IPS-18a (cell line): ENCODE measurements around the gene ATP1B1.

Experiments used
- H3K27ac ChIP-seq: one replicate; pipeline ENCODE4 v1.5.1; 2013; ENCODE audit warnings: low read length
- H3K27me3 ChIP-seq: one replicate; pipeline ENCODE4 v1.6.1; 2013; ENCODE audit warnings: mild to moderate bottlenecking, low read length; ENCODE audit not compliant: control insufficient read depth, insufficient read depth
- H3K36me3 ChIP-seq: one replicate; pipeline ENCODE4 v1.6.1; 2013; ENCODE audit warnings: low read depth, low read length; ENCODE audit not compliant: control insufficient read depth
- H3K4me1 ChIP-seq: one replicate; pipeline ENCODE4 v1.6.1; 2013; ENCODE audit warnings: low read depth, low read length; ENCODE audit not compliant: control insufficient read depth
- H3K4me3 ChIP-seq: one replicate; pipeline ENCODE4 v1.5.1; 2013; ENCODE audit warnings: low read length
- H3K9ac ChIP-seq: one replicate; pipeline ENCODE4 v1.6.1; 2013; ENCODE audit warnings: mild to moderate bottlenecking, low read length, moderate library complexity
- H3K9me3 ChIP-seq: one replicate; pipeline ENCODE4 v1.6.1; 2013; ENCODE audit warnings: low read depth, low read length; ENCODE audit not compliant: control insufficient read depth

Gene ATP1B1

GRCh38 chr1:169132512-169133227, 26.2 kb downstream of the ATP1B1 start:
- Histone ChIP-seq H3K27ac (no peak overlapping the region), H3K4me1 (peaks cover 13% of the 10 kb centered on the region), H3K9me3 (no peaks in the 10 kb centered on the region), H3K4me3 (no peak overlapping the region), H3K9ac (no peak overlapping the region), H3K27me3 (no peaks in the 10 kb centered on the region), H3K36me3 (peaks cover 32% of the 10 kb centered on the region)

GRCh38 chr1:169133228-169133576, 26.7 kb downstream of the ATP1B1 start:
- Histone ChIP-seq H3K36me3 (peaks cover 27% of the 10 kb centered on the region), H3K4me3 (no peak overlapping the region), H3K9me3 (no peaks in the 10 kb centered on the region), H3K27ac (no peak overlapping the region), H3K27me3 (no peaks in the 10 kb centered on the region), H3K9ac (no peak overlapping the region), H3K4me1 (peaks cover 13% of the 10 kb centered on the region)

GRCh38 chr1:169133801-169134502, 27.5 kb downstream of the ATP1B1 start:
- no peaks in the 10 kb centered on the region for H3K27me3 ChIP-seq

GRCh38 chr1:169137357-169137756, 30.9 kb downstream of the ATP1B1 start:
- H3K36me3 ChIP-seq: no peaks in the 10 kb centered on the region
- H3K9me3 ChIP-seq: no peaks in the 10 kb centered on the region
- H3K4me1 ChIP-seq: peaks cover 13% of the 10 kb centered on the region
- no peak overlapping the region for H3K4me3 ChIP-seq
- H3K27me3 ChIP-seq: no peaks in the 10 kb centered on the region
- no peak overlapping the region for H3K9ac ChIP-seq
- no peak overlapping the region for H3K27ac ChIP-seq

More at GRCh38 chr1:169133801-169134502, 27.5 kb downstream of the ATP1B1 start:
- Histone ChIP-seq H3K9me3 (no peaks in the 10 kb centered on the region), H3K4me1 (peaks cover 13% of the 10 kb centered on the region), H3K27ac (no peak overlapping the region), H3K9ac (no peak overlapping the region), H3K4me3 (no peak overlapping the region), H3K36me3 (peaks cover 20% of the 10 kb centered on the region)

GRCh38 chr1:169138866-169139670, 32.6 kb downstream of the ATP1B1 start:
- Histone ChIP-seq H3K4me1 (peaks cover 10% of the 10 kb centered on the region), H3K9me3 (no peaks in the 10 kb centered on the region), H3K27ac (no peak overlapping the region), H3K9ac (no peak overlapping the region), H3K27me3 (no peaks in the 10 kb centered on the region), H3K4me3 (no peak overlapping the region), H3K36me3 (no peaks in the 10 kb centered on the region)

GRCh38 chr1:169141356-169141755, 34.9 kb downstream of the ATP1B1 start:
- H3K36me3 ChIP-seq: no peaks in the 10 kb centered on the region
- no peaks in the 10 kb centered on the region for H3K9me3 ChIP-seq
- H3K27me3 ChIP-seq: no peaks in the 10 kb centered on the region
- no peak overlapping the region for H3K27ac ChIP-seq
- no peak overlapping the region for H3K9ac ChIP-seq
- no peak overlapping the region for H3K4me3 ChIP-seq
- H3K4me1 ChIP-seq: peaks cover 2% of the 10 kb centered on the region

- H3K27me3 ChIP-seq: no peaks in the 10 kb centered on the region
- no peaks in the 10 kb centered on the region for H3K9me3 ChIP-seq
- H3K27ac ChIP-seq: no peak overlapping the region
- H3K4me1 ChIP-seq: peaks cover 4% of the 10 kb centered on the region
- H3K36me3 ChIP-seq: no peaks in the 10 kb centered on the region
- no peak overlapping the region for H3K9ac ChIP-seq
- H3K4me3 ChIP-seq: no peak overlapping the region
These were observed 35.6 kb downstream of the ATP1B1 start for GRCh38 chr1:169142129-169142528.

GRCh38 chr1:169143346-169143745, 36.9 kb downstream of the ATP1B1 start:
- no peaks in the 10 kb centered on the region for H3K27me3 ChIP-seq
- no peaks in the 10 kb centered on the region for H3K36me3 ChIP-seq
- no peak overlapping the region for H3K4me3 ChIP-seq
- no peaks in the 10 kb centered on the region for H3K9me3 ChIP-seq
- no peak overlapping the region for H3K9ac ChIP-seq
- no peak overlapping the region for H3K27ac ChIP-seq
- H3K4me1 ChIP-seq: peaks cover 4% of the 10 kb centered on the region

GRCh38 chr1:169143984-169144383, 37.5 kb downstream of the ATP1B1 start:
- H3K4me1 ChIP-seq: peaks cover 4% of the 10 kb centered on the region
- no peaks in the 10 kb centered on the region for H3K36me3 ChIP-seq
- H3K4me3 ChIP-seq: no peak overlapping the region
- H3K9me3 ChIP-seq: no peaks in the 10 kb centered on the region
- no peak overlapping the region for H3K27ac ChIP-seq
- no peak overlapping the region for H3K9ac ChIP-seq
- no peaks in the 10 kb centered on the region for H3K27me3 ChIP-seq

GRCh38 chr1:169144941-169145626, 38.6 kb downstream of the ATP1B1 start:
- Histone ChIP-seq H3K4me3 (no peak overlapping the region), H3K36me3 (no peaks in the 10 kb centered on the region), H3K9me3 (no peaks in the 10 kb centered on the region), H3K27me3 (no peaks in the 10 kb centered on the region), H3K9ac (no peak overlapping the region), H3K27ac (no peak overlapping the region), H3K4me1 (peaks cover 4% of the 10 kb centered on the region)

- H3K36me3 ChIP-seq: no peaks in the 10 kb centered on the region
- H3K4me1 ChIP-seq: peaks cover 4% of the 10 kb centered on the region
- H3K27me3 ChIP-seq: no peaks in the 10 kb centered on the region
- no peaks in the 10 kb centered on the region for H3K9me3 ChIP-seq
- no peak overlapping the region for H3K4me3 ChIP-seq
- no peak overlapping the region for H3K9ac ChIP-seq
- no peak overlapping the region for H3K27ac ChIP-seq
These were observed 40.2 kb downstream of the ATP1B1 start for GRCh38 chr1:169146576-169147214.
